ENCODE results near the gene DDC.

DNA sequence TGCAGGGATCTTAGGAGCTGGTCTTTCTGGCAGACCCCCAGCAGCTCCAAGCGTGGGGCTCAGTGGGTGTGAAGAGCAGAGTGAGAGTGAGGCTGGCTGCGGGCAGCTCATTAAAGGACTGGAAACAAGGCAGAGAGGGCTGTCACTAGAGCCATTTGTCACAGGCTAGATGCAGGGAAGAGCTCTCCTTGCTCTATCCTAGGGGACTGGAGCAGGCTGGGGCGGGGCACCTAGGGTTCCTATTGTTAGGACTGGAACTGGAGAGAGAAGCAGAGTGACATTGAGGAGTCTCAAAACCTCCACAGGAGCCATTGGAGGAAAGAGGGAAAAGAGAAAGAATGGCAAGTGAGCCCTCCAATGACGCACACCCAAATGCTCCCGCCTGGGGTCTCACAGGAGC, 772 bp upstream of the DDC start:
- TF ChIP-seq, protein P1, sequence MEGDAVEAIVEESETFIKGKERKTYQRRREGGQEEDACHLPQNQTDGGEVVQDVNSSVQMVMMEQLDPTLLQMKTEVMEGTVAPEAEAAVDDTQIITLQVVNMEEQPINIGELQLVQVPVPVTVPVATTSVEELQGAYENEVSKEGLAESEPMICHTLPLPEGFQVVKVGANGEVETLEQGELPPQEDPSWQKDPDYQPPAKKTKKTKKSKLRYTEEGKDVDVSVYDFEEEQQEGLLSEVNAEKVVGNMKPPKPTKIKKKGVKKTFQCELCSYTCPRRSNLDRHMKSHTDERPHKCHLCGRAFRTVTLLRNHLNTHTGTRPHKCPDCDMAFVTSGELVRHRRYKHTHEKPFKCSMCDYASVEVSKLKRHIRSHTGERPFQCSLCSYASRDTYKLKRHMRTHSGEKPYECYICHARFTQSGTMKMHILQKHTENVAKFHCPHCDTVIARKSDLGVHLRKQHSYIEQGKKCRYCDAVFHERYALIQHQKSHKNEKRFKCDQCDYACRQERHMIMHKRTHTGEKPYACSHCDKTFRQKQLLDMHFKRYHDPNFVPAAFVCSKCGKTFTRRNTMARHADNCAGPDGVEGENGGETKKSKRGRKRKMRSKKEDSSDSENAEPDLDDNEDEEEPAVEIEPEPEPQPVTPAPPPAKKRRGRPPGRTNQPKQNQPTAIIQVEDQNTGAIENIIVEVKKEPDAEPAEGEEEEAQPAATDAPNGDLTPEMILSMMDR (IDR thresholded peaks at IDR 0.05), result no peak
- TF ChIP-seq POLR2A (IDR thresholded peaks at IDR 0.05), result no peak
